Type B pancreatic cell (in vitro differentiated cells): Measurements from ENCODE around the gene PAQR4. TPM values are rescaled to one million over a fixed set of nuclear protein-coding genes. Genes with fewer than 3 reads are reported as not detected.

Source experiments
- DNase-seq: peaks from one replicate; pipeline ENCODE4 v3.0.0; 2021; ENCODE audit warnings: mixed read lengths; ENCODE audit not compliant: unreplicated experiment; ENCODE audit errors: extremely low spot score
- H3K27ac Mint-ChIP-seq: 2 replicates; pipeline ENCODE4 v1.8.0; 2021; ENCODE audit warnings: mild to moderate bottlenecking, mixed read lengths
- H3K27me3 Mint-ChIP-seq: 2 replicates; pipeline ENCODE4 v1.8.0; 2021; ENCODE audit warnings: mixed read lengths
- H3K36me3 Mint-ChIP-seq: 2 replicates; pipeline ENCODE4 v1.8.0; 2021; ENCODE audit warnings: mixed read lengths
- H3K4me1 Mint-ChIP-seq: one replicate; pipeline ENCODE4 v1.8.0; 2021; ENCODE audit warnings: mixed read lengths; ENCODE audit not compliant: unreplicated experiment
- H3K4me3 Mint-ChIP-seq: 2 replicates; pipeline ENCODE4 v1.8.0; 2021; ENCODE audit warnings: mild to moderate bottlenecking, mixed read lengths
- H3K9me3 Mint-ChIP-seq: 2 replicates; pipeline ENCODE4 v1.8.0; 2021; ENCODE audit warnings: mixed read lengths
- CTCF ChIP-seq: fragments of 200-600 bp; sonication (generic); conservative IDR thresholded peaks from 2 replicates; pipeline ENCODE4 v1.5.0; 2021; ENCODE audit warnings: antibody characterized with exemption, mild to moderate bottlenecking
- total RNA-seq: library from RNA; stranded (reverse); gene quantifications from 2 replicates; pipeline ENCODE4 v1.2.1, GENCODE V29; 2021; ENCODE audit warnings: low replicate concordance

Gene PAQR4
- total RNA-seq, 1 donor from 2014 or later, result 23.8 TPM

- Mint-ChIP-seq H3K27ac (no peak overlapping the region), H3K4me3 (no peak overlapping the region), H3K4me1 (peaks cover 4% of the 10 kb centered on the region), H3K36me3 (no peaks in the 10 kb centered on the region), H3K9me3 (no peaks in the 10 kb centered on the region), H3K27me3 (peaks cover 21% of the 10 kb centered on the region)
- no peak for TF ChIP-seq CTCF
- DNase-seq, result no peak
These were observed 9.9 kb upstream of the PAQR4 start for GRCh38 chr16:2959206-2959605.

GRCh38 chr16:2960183-2961010 lies 8.8 kb upstream of the PAQR4 start:
- H3K4me3 Mint-ChIP-seq, result no peak overlapping the region
- peaks cover 21% of the 10 kb centered on the region for H3K27me3 Mint-ChIP-seq
- H3K4me1 Mint-ChIP-seq, result peaks cover 4% of the 10 kb centered on the region
- H3K9me3 Mint-ChIP-seq, result no peaks in the 10 kb centered on the region
- H3K27ac Mint-ChIP-seq, result no peak overlapping the region
- no peak for DNase-seq
- TF ChIP-seq CTCF, result no peak
- H3K36me3 Mint-ChIP-seq, result no peaks in the 10 kb centered on the region

- DNase-seq, result no peak
- Mint-ChIP-seq H3K9me3 (no peaks in the 10 kb centered on the region), H3K4me1 (peaks cover 4% of the 10 kb centered on the region), H3K27ac (no peak overlapping the region), H3K4me3 (peak overlapping the region; percentile 52), H3K27me3 (peaks cover 17% of the 10 kb centered on the region), H3K36me3 (no peaks in the 10 kb centered on the region)
- TF ChIP-seq CTCF, result no peak
These were observed 6.6 kb upstream of the PAQR4 start for GRCh38 chr16:2962334-2963073.

- TF ChIP-seq CTCF, result no peak
- H3K36me3 Mint-ChIP-seq, result no peaks in the 10 kb centered on the region
- no peaks in the 10 kb centered on the region for H3K9me3 Mint-ChIP-seq
- H3K4me1 Mint-ChIP-seq, result peaks cover 5% of the 10 kb centered on the region
- DNase-seq, result no peak
- H3K27me3 Mint-ChIP-seq, result peaks cover 20% of the 10 kb centered on the region
- peak overlapping the region; percentile 90 for H3K4me3 Mint-ChIP-seq
- H3K27ac Mint-ChIP-seq, result no peak overlapping the region
These were observed 6.0 kb upstream of the PAQR4 start for GRCh38 chr16:2963074-2963722.

GRCh38 chr16:2963723-2964474 lies 5.2 kb upstream of the PAQR4 start, which contains the start of gene KREMEN2:
Gene KREMEN2 (plus strand): TSS chr16:2964275. CDS start chr16:2964521, 246 bp downstream.
- TF ChIP-seq CTCF, result peak; percentile 37
- Mint-ChIP-seq H3K36me3 (no peaks in the 10 kb centered on the region), H3K27ac (no peak within 1 kb of the TSS), H3K9me3 (no peaks in the 10 kb centered on the region), H3K4me3 (peak within 1 kb of the TSS; percentile 90), H3K27me3 (peaks cover 22% of the 10 kb centered on the region), H3K4me1 (peaks cover 10% of the 10 kb centered on the region)
- no peak for DNase-seq
